Measurements from ENCODE around the gene EZH1.

EZH1 gene

GRCh38 chr17:42767512-42767911 is 22.7 kb upstream of the EZH1 start:
- no peak for DNase-seq (ENCODE audit: low read depth)
- TF ChIP-seq, protein P1, sequence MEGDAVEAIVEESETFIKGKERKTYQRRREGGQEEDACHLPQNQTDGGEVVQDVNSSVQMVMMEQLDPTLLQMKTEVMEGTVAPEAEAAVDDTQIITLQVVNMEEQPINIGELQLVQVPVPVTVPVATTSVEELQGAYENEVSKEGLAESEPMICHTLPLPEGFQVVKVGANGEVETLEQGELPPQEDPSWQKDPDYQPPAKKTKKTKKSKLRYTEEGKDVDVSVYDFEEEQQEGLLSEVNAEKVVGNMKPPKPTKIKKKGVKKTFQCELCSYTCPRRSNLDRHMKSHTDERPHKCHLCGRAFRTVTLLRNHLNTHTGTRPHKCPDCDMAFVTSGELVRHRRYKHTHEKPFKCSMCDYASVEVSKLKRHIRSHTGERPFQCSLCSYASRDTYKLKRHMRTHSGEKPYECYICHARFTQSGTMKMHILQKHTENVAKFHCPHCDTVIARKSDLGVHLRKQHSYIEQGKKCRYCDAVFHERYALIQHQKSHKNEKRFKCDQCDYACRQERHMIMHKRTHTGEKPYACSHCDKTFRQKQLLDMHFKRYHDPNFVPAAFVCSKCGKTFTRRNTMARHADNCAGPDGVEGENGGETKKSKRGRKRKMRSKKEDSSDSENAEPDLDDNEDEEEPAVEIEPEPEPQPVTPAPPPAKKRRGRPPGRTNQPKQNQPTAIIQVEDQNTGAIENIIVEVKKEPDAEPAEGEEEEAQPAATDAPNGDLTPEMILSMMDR (conservative IDR thresholded peaks at IDR 0.05; ENCODE audit: low read depth, low read length), result no peak
- no peak overlapping the region for H3K4me3 ChIP-seq (ENCODE audit: low read depth, low read length)

DNA sequence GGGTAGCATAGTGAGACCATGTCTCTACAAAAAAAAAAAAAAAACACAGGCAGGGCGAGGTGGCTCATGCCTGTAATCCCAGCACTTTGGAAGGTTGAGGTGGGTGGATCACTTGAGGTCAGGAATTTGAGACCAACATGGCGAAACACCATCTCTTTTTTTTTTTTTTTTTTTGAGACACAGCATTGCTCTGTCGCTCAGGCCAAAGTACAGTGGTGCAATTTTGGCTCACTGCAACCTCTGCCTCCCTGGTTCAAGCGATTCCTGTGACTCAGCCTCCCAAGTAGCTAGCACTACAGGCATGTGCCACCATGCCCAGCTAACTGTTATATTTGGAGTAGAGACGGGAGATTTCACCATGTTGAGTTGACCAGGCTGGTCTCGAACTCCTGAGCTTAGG is 21.3 kb upstream of the EZH1 start:
- no peak for DNase-seq (ENCODE audit: low read depth)
- TF ChIP-seq, protein P1 (conservative IDR thresholded peaks at IDR 0.05; ENCODE audit: low read depth, low read length), result no peak
- H3K4me3 ChIP-seq (ENCODE audit: low read depth, low read length), result no peak overlapping the region

GRCh38 chr17:42761638-42762037 is 16.8 kb upstream of the EZH1 start:
- TF ChIP-seq, protein P1 (conservative IDR thresholded peaks at IDR 0.05; ENCODE audit: low read depth, low read length), result no peak
- DNase-seq (ENCODE audit: low read depth), result no peak
- H3K4me3 ChIP-seq (ENCODE audit: low read depth, low read length), result peak overlapping the region; percentile 43

GRCh38 chr17:42760652-42761581 is 16.1 kb upstream of the EZH1 start, which contains the start of gene RAMP2:
Gene RAMP2 (plus strand): TSS chr17:42761227. CDS start chr17:42761262, 35 bp downstream.
- DNase-seq (ENCODE audit: low read depth), result no peak
- H3K4me3 ChIP-seq (ENCODE audit: low read depth, low read length), result peak within 1 kb of the TSS; percentile 43
- TF ChIP-seq, protein P1 (conservative IDR thresholded peaks at IDR 0.05; ENCODE audit: low read depth, low read length), result no peak

- TF ChIP-seq, protein P1 (conservative IDR thresholded peaks at IDR 0.05; ENCODE audit: low read depth, low read length), result no peak
- no peak for DNase-seq (ENCODE audit: low read depth)
- H3K4me3 ChIP-seq (ENCODE audit: low read depth, low read length), result no peak overlapping the region
Observed at GRCh38 chr17:42759982-42760651, 15.3 kb upstream of the EZH1 start.

- H3K4me3 ChIP-seq (ENCODE audit: low read depth, low read length), result no peak overlapping the region
- TF ChIP-seq, protein P1 (conservative IDR thresholded peaks at IDR 0.05; ENCODE audit: low read depth, low read length), result no peak
- peak; percentile 33 for DNase-seq (ENCODE audit: low read depth)
Observed at GRCh38 chr17:42754782-42755181, 9.9 kb upstream of the EZH1 start.

All from choroid plexus epithelial cell (primary cell).